Omental fat pad (tissue), 4 donors: ENCODE measurements around the gene LENG9. TPM values are rescaled to one million over a fixed set of nuclear protein-coding genes. Genes with fewer than 3 reads are reported as not detected.
A peak's percentile ranks its signal among the peaks of the same experiment; 100 is the strongest.
"Not testable (repeated sequence)": the region's sequence is repeated elsewhere in the genome, so short reads cannot be mapped to it uniquely, and the experiment has no call there.

Source experiments
- ATAC-seq: fragments of 150-250 bp; one replicate; pipeline ENCODE4 v1.9.1; 2016; ENCODE audit warnings: mild to moderate bottlenecking, moderate library complexity; ENCODE audit not compliant: low FRiP score
- DNase-seq: peaks from one replicate; pipeline ENCODE4 v3.0.0-alpha.2; 2019; ENCODE audit warnings: low spot score
- total RNA-seq, 4 donors: library from RNA; depleted of rRNA; stranded (reverse); fragments of >200 nt; gene quantifications; one replicate each; pipeline ENCODE4 v1.1.0, GENCODE V29; 2016
- TF ChIP-seq, protein P1 (sequence below), 3 donors: fragments of 450-650 bp; IDR thresholded peaks; one replicate each; pipeline ENCODE4 v1.5.1; 2016 to 2017; ENCODE audit warnings: antibody characterized with exemption in 3 of 3, mild to moderate bottlenecking in 3 of 3, moderate library complexity in 2 of 3

LENG9 gene
- total RNA-seq: 1 to 10 TPM; 6.6 to 9.1 (median 7.8) TPM

DNA sequence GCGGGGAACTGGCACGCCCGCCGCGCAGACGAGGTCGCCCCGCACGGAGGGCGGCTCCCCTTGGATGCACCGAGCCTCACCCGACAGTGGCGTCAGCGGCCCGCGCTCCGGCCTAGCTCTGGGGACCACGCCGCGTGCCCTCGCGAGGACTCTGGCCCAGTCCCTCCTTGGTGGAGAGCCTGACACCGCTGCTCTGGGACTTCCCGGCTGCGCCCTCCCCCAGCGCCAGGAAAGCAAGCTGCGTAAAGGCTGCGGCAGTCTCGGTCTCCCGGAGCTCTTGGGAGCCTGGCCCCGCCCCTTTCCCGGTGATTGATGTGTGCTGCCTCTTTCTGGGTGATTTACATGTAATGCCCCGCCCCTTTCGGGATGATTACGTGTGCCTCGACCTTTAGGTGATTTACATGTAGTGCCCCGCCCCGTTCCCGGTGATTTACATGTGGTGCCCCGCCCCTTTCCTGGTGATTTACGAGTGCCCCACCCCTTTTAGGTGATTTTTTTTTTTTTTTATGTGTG is at the start of gene LENG9:
TSS of gene LENG9 (minus strand) at position 248 of the 513 bp plus-strand sequence. CDS start 252 bp downstream, outside the sequence.
- peak; percentile 75 for ATAC-seq

DNA sequence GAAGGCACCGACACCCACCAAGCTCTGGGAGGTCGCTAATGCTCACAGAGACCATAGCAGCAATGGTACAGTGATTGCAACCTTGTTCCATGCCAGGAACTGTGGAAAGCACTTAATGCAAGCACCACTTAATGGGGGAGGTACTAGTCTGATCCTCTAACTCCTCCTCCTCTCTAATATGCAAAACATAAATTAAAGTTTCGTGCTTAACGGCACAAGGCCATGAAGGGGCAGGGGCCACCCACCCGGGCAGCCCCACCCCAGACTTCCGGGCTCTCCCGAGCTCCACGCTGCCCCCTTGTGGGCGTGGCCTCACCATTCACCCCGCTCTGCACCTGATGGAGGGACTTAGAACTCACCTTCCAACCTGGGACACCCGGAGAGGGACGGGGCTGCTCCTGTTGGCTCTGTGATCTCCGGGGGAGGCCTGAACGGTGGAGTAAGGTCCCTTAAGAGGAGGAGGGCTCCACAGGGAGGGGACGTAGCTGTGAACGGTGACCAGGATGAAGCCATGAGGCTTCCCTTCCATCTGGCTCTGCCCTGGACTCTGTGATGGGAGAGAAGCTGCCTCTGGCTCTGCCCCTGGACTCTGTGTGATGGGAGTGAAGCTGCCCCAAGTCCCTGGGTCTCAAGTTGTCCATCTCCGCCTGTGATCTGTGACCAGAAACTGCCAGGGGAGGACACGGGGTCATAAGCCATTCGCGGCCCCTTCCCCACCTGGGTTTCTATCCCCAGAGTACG is 45.8 kb upstream of the LENG9 start:
- ATAC-seq, DNase-seq: not testable (repeated sequence)

More for the DNA sequence above, at the start of gene LENG9:
- TF ChIP-seq, protein P1, sequence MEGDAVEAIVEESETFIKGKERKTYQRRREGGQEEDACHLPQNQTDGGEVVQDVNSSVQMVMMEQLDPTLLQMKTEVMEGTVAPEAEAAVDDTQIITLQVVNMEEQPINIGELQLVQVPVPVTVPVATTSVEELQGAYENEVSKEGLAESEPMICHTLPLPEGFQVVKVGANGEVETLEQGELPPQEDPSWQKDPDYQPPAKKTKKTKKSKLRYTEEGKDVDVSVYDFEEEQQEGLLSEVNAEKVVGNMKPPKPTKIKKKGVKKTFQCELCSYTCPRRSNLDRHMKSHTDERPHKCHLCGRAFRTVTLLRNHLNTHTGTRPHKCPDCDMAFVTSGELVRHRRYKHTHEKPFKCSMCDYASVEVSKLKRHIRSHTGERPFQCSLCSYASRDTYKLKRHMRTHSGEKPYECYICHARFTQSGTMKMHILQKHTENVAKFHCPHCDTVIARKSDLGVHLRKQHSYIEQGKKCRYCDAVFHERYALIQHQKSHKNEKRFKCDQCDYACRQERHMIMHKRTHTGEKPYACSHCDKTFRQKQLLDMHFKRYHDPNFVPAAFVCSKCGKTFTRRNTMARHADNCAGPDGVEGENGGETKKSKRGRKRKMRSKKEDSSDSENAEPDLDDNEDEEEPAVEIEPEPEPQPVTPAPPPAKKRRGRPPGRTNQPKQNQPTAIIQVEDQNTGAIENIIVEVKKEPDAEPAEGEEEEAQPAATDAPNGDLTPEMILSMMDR (IDR thresholded peaks at IDR 0.05): no peak
- peak; percentile 100 for DNase-seq

DNA sequence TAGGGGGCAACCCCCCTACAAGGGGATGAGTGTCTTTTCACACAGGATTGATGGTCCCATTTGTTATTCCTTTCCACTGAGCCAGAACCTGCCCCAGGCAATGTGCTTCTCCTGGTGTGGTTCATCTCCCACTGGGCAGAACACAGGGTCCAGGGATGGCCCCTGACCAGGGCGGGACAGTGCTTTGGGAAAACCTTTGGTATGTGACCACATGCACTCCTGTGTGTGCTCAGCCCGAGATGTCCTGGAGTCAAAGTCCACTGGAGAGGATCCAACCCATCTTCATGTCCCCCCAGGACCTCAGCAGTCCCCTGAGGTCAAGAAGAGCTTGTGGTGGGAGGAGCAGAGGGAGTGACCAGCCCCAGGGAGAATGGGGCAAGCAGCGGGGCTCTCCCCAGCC is 44.9 kb upstream of the LENG9 start:
- not testable (repeated sequence) for DNase-seq, ATAC-seq

DNA sequence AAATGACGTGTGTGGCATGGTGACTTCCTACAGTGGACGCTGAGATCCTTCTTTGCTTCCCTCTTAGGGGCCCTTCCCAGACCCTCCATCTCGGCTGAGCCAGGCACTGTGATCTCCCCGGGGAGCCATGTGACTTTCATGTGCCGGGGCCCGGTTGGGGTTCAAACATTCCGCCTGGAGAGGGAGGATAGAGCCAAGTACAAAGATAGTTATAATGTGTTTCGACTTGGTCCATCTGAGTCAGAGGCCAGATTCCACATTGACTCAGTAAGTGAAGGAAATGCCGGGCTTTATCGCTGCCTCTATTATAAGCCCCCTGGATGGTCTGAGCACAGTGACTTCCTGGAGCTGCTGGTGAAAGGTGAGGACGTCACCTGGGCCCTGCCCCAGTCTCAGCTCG is 44.2 kb upstream of the LENG9 start:
- TF ChIP-seq, protein P1 (IDR thresholded peaks at IDR 0.05): no peak
- ATAC-seq: no peak
- no peak for DNase-seq

DNA sequence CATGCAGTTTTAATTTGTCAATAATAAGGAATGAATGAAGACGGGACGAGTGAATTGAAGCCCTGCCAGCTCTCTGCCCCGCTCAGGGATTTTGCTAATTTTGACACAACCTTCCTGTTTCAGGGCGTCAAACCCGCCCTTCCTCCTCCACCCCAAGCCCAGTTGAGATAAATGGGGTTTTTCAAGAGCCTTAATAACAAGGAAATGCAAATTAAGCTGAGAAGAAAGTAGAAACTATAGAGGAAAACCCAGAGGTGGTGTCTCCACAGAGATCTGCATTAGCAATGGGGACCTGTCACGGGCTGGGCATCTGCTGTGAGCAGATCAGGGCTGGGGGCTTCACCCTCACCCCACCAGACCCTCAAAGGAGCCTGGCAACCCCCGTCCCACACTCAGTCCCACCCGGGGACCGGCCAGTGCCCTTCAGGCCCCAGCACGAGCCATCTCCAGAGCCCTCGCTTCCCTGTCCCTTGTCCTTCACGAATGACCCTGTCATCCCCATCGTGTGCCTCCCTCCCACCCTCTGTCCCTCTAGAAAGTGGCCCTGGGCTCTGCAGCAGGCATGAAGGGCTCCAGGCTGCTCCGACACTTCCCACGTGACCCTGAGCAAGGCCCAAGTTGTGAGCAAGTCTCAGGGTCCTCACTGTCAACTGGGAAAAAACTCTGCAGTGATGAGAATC is 43.6 kb upstream of the LENG9 start:
- not testable (repeated sequence) for DNase-seq, ATAC-seq

DNA sequence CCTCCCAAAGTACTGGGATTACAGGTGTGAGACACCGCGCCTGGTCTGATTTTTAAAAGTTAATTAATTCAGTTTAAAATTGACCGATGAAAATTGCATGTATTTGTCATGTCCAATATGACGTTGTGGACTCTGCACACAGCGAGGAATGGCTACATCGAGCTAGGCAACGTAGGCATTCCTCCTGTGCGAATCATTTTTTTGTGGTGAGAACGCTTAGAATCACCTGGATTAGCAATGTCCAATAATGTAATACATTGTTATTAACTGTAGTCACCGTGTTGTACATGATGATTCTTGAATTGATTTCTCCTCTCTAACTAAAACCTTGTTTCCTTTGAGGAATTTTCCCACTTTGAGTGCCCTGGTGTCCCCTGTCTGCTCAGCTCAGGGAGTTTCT is 42.5 kb upstream of the LENG9 start:
- TF ChIP-seq, protein P1 (IDR thresholded peaks at IDR 0.05): no peak
- ATAC-seq (no peak), DNase-seq (no peak)

DNA sequence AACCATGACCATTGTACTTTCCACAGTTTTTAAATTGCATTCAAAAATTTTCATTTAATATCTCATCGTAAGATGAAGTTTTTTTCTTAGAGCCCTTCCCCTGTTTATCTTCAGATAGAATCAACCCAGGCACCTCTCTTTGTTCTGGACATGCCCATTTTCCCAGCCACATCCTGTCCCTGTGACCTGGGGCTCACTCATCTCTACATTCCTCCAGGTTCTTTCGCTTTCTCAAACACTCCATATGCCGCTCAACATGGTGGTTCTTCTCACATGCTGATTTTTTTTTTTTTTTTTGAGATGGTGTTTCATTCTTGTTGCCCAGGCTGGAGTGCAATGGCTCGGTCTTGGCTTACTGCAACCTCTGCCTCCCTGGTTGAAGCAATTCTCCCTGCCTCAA is 42.0 kb upstream of the LENG9 start:
- DNase-seq, ATAC-seq: not testable (repeated sequence)

DNA sequence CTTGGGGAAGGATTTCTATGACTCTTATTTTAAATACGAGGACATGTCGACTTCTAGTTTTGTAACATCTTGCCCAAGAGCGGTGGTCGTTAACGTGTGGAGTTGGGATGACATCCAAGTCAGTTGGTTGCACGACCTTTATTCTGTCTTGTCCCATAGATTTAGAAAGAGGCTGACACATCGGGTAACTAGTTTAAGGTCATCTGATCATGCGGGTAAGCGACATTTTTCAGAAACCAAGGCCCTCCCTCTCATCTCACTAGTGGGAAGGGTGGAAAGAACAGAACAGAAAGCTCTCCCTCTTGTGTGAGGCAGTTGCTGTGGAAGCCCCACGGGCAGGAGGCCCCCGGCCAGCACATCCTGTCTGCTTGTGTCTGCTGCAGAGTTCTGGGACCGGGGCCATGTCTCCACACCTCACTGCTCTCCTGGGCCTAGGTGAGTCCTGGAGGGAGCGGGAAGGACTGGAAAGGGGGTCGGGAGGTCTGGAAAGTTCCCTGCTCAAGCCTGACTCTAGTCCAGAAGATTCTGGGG is 39.0 kb upstream of the LENG9 start, which contains the start of gene LAIR2:
TSS of gene LAIR2 (plus strand) at position 314 of the 531 bp plus-strand sequence. CDS start at position 402, 88 bp downstream.
- ATAC-seq: no peak
- TF ChIP-seq, protein P1 (IDR thresholded peaks at IDR 0.05): no peak
- DNase-seq: no peak

DNA sequence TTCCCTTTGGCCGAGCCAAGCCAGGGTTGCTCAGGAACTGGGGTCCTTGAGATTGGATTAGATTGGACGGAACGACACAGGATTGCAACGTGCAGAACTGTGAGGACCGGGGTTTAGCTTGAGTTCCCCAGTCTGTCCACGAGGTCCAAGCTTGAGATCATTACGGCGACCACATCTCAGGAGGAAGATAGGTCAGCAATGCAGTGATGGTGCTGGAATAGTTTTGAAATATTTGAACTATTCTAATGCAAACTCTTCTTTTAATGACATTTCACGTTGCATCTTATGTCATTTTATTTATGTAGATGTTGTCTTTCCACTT is 34.8 kb upstream of the LENG9 start:
- DNase-seq, ATAC-seq: not testable (repeated sequence)

DNA sequence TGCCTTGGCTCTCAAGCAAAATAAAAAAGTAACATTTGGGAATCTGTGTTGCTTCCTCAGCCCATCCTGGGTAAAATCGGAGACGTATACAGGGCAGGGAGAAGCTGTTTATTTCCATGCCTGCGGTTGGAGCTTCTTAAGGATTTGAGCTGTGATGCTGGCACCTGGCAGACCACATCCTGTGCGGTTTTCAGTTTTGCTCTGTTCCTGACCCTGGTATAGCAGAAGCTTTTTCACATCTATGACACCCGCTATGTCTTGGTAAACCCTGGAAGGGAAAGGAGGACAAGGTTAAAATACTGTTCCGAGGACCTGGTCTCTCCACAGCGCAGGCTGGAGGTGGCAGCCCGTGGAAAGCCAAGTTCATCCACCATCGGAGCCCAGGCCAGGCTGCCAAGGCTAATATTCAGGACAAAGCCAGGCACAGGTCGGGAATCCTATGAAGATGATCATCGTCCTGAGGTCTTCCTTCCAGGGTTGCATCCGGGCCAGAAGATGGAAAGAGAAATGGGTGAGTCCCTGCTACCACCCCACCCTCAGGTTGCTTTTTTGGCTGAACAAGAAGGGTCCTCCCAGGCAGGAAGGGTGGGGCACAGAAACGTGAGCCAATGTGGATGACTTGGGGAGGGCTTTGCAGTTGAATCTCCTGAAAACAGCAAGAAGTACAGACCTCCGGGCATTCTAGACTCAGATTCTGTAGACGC is 34.3 kb upstream of the LENG9 start:
- ATAC-seq, DNase-seq: not testable (repeated sequence)

DNA sequence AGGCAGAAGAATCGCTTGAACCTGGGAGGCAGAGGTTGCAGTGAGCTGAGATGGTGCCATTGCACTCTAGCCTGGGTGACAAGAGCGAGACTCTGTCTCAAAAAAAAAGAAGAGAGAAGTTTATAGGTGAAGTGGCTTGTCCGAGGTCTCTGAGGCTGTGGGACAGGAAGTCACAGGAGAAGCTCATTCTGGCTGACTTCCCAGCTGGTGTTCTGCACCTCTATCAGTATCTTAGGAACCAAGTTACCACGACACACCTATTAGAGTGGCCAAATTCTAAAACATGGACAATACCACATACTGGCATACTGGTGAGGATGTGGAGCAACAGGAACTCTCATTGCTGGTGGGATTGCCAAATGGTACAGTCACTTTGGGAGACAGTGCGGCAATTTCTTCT is 31.7 kb upstream of the LENG9 start:
- not testable (repeated sequence) for DNase-seq, ATAC-seq
